PC-9 (cell line): ENCODE measurements around the gene MYH6. TPM values are rescaled to one million over a fixed set of nuclear protein-coding genes. Genes with fewer than 3 reads are reported as not detected.
"Not testable (repeated sequence)": the region's sequence is repeated elsewhere in the genome, so short reads cannot be mapped to it uniquely, and the experiment has no call there.

Experiments used
- BruUV-seq: library from RNA; stranded (reverse); fragments of 400-500 nt; replicated peaks from 2 replicates; lab custom pipeline; 2021; lab: Mats Ljungman, UMichigan
- CTCF ChIA-PET: fragments of 300-600 bp; sonication (Branson Sonifier 250); formaldehyde crosslinking; loops from one replicate; lab custom pipeline; 2022; ENCODE audit warnings: antibody characterized with exemption; lab: Charles Lee
- POLR2A ChIA-PET: fragments of 300-600 bp; sonication (Branson Sonifier 250); formaldehyde crosslinking; loops from one replicate; lab custom pipeline; 2022; ENCODE audit warnings: antibody characterized with exemption; ENCODE audit not compliant: unreplicated experiment; lab: Charles Lee
- DNase-seq, 2 experiments: peaks; one replicate each; pipeline versions ENCODE4 v3.0.0 to v3.0.0-alpha.2; 2015 to 2022; ENCODE audit warnings: mixed read lengths in 1 of 2
- H2AFZ ChIP-seq: fragments of 200-600 bp; sonication (generic); 2 replicates; pipeline ENCODE4 v1.8.1; 2017; ENCODE audit warnings: antibody characterized with exemption
- H3F3A ChIP-seq: fragments of 200-600 bp; sonication (generic); 2 replicates; pipeline ENCODE4 v1.8.1; 2017; ENCODE audit warnings: antibody characterized with exemption, mild to moderate bottlenecking, low read depth; ENCODE audit not compliant: insufficient read depth
- H3K27ac ChIP-seq: fragments of 200-600 bp; sonication (generic); 2 replicates; pipeline ENCODE4 v1.6.1; 2016; ENCODE audit warnings: mixed run types
- H3K27me3 ChIP-seq: fragments of 200-600 bp; sonication (generic); 2 replicates; pipeline ENCODE4 v1.6.1; 2016; ENCODE audit warnings: low read depth, mixed run types; ENCODE audit not compliant: insufficient read depth
- H3K36me3 ChIP-seq: fragments of 200-600 bp; sonication (generic); 2 replicates; pipeline ENCODE4 v1.6.1; 2016; ENCODE audit warnings: low read depth, mixed run types
- H3K4me1 ChIP-seq: fragments of 200-600 bp; sonication (generic); replicated peaks from 2 replicates; pipeline ENCODE4 v1.6.1; 2016; ENCODE audit warnings: mixed run types; ENCODE audit not compliant: insufficient read depth
- H3K4me2 ChIP-seq: fragments of 200-600 bp; sonication (generic); 2 replicates; pipeline ENCODE4 v1.6.1; 2017; ENCODE audit warnings: mixed run types
- H3K4me3 ChIP-seq: fragments of 200-600 bp; sonication (generic); 2 replicates; pipeline ENCODE4 v1.6.1; 2016; ENCODE audit warnings: mixed run types
- H3K79me2 ChIP-seq: fragments of 200-600 bp; sonication (generic); 2 replicates; pipeline ENCODE4 v1.6.1; 2017; ENCODE audit warnings: low read depth, mixed run types
- H3K9me2 ChIP-seq: fragments of 200-600 bp; sonication (generic); 2 replicates; pipeline ENCODE4 v1.8.1; 2017; ENCODE audit warnings: mild to moderate bottlenecking; ENCODE audit not compliant: insufficient read depth
- H3K9me3 ChIP-seq: fragments of 200-600 bp; sonication (generic); 2 replicates; pipeline ENCODE4 v1.8.1; 2016; ENCODE audit warnings: low read depth; ENCODE audit not compliant: insufficient read depth
- H4K20me1 ChIP-seq: fragments of 200-600 bp; sonication (generic); 2 replicates; pipeline ENCODE4 v1.8.1; 2017; ENCODE audit not compliant: insufficient read depth
- CTCF ChIP-seq: fragments of 200-600 bp; sonication (generic); conservative IDR thresholded peaks from 2 replicates; pipeline ENCODE4 v1.6.1; 2017; ENCODE audit warnings: mixed run types, antibody characterized with exemption, mild to moderate bottlenecking, moderate library complexity
- EZH2 ChIP-seq: fragments of 200-600 bp; sonication (generic); IDR thresholded peaks from 2 replicates; pipeline ENCODE4 v1.8.0; 2017; ENCODE audit warnings: antibody characterized with exemption, low read depth
- intact Hi-C: fragments of 100-400 bp; cut with micrococcal nuclease; formaldehyde crosslinking; loops from one replicate; pipeline ENCODE4 v1.10.0; 2022; ENCODE audit not compliant: unreplicated experiment
- total RNA-seq: library from RNA; stranded (reverse); gene quantifications from 2 replicates; pipeline ENCODE4 v1.2.3, GENCODE V29; 2021

The MYH6 gene
- total RNA-seq, 1 experiment from 2014 or later = not detected

GRCh38 chr14:23428686-23429495 lies 20.8 kb upstream of the MYH6 start:
- no peaks in the 10 kb centered on the region for H3K9me2 ChIP-seq
- ChIA-PET CTCF (no interaction called here), POLR2A (no interaction called here)
- peaks cover 73% of the 10 kb centered on the region for H3K27me3 ChIP-seq
- H3K79me2 ChIP-seq = no peaks in the 10 kb centered on the region
- TF ChIP-seq CTCF = no peak
- TF ChIP-seq EZH2 = no peak
- no peaks in the 10 kb centered on the region for H4K20me1 ChIP-seq
- no TSS peak for BruUV-seq
- no peaks in the 10 kb centered on the region for H3K9me3 ChIP-seq
- no peak overlapping the region for H3K27ac ChIP-seq
- no peaks in the 10 kb centered on the region for H3F3A ChIP-seq
- H3K4me1 ChIP-seq = no peaks in the 10 kb centered on the region
- intact Hi-C loops = no loop called here
- H3K4me3 ChIP-seq = no peak overlapping the region
- no peak for DNase-seq
- H3K4me2 ChIP-seq = no peak overlapping the region
- no peaks in the 10 kb centered on the region for H3K36me3 ChIP-seq
- H2AFZ ChIP-seq = no peak overlapping the region

DNA sequence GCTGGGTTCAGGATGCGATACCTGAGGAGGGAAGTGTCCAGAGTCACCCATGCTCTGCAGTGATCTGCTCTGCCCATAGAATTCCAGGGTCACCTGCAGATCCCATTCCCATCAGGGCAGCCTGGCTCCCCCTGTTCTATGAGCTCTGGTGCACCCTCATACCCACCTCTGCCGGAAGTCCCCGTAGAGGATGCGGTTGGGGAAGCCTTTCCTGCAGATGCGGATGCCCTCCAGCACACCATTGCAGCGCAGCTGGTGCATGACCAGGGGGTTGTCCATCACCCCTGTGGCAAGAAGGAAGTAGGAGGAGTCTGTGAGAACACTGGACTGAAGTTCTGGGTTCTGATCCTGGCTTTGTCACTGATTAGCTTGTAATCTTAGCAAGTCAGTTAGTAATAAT lies 17.7 kb upstream of the MYH6 start:
- H3K79me2 ChIP-seq, DNase-seq, CTCF ChIA-PET, BruUV-seq, H3K9me3 ChIP-seq, H3K4me3 ChIP-seq, H3K27ac ChIP-seq, H3K4me2 ChIP-seq, POLR2A ChIA-PET, H3K4me1 ChIP-seq, H4K20me1 ChIP-seq, intact Hi-C loops, H3K36me3 ChIP-seq, H2AFZ ChIP-seq, H3F3A ChIP-seq, H3K9me2 ChIP-seq: not testable (repeated sequence)
- H3K27me3 ChIP-seq = peaks cover 71% of the 10 kb centered on the region

DNA sequence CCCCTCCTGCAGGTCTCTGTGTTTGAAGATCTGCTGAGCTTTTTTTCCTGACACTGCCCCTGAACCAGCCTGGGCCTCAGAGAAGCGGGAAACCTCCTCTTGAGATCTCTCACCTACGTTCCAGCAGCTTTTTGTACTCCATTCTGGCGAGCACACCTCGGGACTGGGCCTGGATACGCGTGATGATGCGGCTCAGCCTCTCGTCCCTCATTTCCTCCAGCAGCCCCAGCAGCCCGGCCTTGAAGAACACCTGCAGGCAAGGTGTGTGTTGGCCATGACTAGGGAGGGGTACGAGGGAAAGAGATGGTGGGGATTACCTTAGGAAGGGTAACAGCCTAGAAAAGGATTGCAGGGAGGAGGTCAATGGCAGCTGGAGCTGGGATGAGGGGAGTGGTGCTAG lies 17.1 kb upstream of the MYH6 start:
- no peak for DNase-seq
- Histone ChIP-seq H3K9me3 (no peaks in the 10 kb centered on the region), H3K4me2 (no peak overlapping the region), H3K9me2 (no peaks in the 10 kb centered on the region), H3K27ac (no peak overlapping the region), H3K79me2 (no peaks in the 10 kb centered on the region), H3F3A (no peaks in the 10 kb centered on the region), H2AFZ (no peak overlapping the region), H3K4me1 (no peaks in the 10 kb centered on the region), H3K36me3 (no peaks in the 10 kb centered on the region), H3K27me3 (peaks cover 71% of the 10 kb centered on the region), H3K4me3 (no peak overlapping the region), H4K20me1 (no peaks in the 10 kb centered on the region)
- POLR2A ChIA-PET = no interaction called here
- intact Hi-C loops = no loop called here
- no TSS peak for BruUV-seq
- TF ChIP-seq EZH2 (no peak), CTCF (no peak)
- CTCF ChIA-PET = no interaction called here
